HG02588 (cell line): ENCODE measurements around the gene RIMS3.
"Not testable (repeated sequence)": the region's sequence is repeated elsewhere in the genome, so short reads cannot be mapped to it uniquely, and the experiment has no call there.

Experiments used
- ATAC-seq: cut with Tn5 transposase; IDR thresholded peaks from one replicate; pipeline ENCODE4 v1.9.1; 2021; ENCODE audit warnings: mild to moderate bottlenecking, moderate library complexity; ENCODE audit not compliant: unreplicated experiment

The RIMS3 gene

DNA sequence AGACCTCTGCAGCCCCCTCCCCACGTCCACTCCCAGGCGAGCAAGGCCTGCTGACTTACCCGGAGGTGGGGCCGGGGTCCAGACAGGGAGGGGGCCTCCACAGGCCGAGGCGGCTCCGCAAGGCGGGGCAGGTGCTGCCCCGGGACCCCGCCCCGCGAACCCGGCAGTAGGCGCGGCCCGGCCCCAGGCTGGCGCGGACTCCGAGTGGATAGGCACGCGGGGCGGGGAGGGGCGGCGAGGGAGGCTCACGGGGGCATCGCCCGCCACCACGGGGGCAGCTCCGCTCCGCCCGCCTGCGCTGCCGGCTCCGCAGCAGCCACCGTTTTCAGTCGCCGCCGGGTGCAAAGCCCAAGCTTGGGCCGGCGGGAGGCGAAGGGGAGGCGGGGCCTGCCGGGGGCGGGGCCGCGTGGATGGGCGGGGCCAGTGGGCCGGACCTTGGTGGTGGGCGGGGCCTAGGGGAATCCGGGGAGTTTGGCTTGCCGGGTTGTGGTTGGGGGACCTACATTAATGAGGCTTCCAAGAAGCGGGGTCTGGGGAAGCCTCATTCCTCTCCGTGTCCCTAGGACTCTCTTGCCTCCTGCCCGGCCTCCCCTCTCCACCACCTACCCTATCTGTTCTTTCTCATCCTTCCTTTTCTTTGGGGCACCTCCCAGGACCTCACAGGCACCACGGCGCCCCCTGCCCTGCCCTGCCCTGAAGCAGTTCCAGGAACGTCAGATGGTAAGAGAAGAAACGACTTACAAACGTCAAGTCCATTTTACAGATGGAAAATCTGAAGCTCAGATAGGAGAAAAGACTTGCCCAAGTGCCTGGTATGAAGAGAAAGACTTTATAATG is at the start of gene RIMS3:
Gene RIMS3, minus strand, starts transcription at position 348 of the 837 bp plus-strand sequence. CDS start 23,757 bp downstream, outside the sequence.
- peak; percentile 73 for ATAC-seq

- ATAC-seq = no peak
These were observed 47.5 kb upstream of the RIMS3 start for GRCh38 chr1:40712997-40713396.

DNA sequence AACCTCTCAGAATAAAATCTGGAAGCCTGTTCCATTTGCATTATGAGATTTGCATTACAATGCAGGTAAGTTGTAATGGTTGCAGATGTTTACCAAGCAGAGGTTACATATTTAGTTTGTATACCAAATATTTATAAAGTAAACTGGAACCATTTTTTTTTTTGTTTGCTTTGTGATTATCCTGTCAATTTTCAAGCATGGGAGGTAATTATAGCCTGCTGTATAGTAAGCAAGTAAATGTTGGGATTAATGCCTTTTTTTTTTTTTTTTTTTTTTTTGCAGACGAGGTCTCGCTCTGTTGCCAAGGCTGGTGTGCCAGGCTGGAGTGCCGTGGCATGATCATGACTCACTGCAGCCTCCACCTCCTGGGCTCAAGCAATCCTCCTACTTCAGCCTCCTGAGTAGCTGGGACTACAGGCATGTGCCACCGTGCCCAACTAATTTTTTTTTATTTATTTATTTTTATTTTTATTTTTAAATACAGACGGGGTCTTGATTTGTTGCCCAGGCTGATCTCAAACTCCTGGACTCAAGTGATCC is 47.0 kb upstream of the RIMS3 start:
- no peak for ATAC-seq

- ATAC-seq = no peak
These were observed 46.3 kb upstream of the RIMS3 start for GRCh38 chr1:40711465-40712404.

- no peak for ATAC-seq
These were observed 45.3 kb upstream of the RIMS3 start for GRCh38 chr1:40710581-40711315.

DNA sequence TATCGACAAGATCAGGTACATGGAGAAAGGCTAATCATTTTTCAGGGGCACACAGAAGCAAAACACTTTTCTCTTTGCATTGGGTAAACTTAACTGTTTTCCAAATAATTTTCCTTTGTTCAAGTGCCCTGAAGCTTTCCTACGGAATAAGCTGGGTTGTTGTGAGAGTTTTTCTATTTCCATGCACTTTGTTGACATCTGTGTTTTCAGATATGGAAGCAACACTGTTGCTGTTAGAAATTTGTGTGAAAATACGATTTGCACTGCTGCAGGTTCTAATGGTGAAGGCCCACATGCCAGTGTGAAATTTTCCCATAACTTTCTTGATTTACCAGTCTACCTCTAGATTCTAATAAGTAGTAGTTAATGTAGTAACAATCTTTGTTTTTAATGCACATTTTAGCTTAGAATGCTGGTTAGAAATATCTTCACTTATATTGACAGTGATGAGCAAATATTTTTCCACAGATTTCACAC is 44.4 kb upstream of the RIMS3 start:
- no peak for ATAC-seq

GRCh38 chr1:40709100-40709801 is 43.8 kb upstream of the RIMS3 start:
- ATAC-seq = peak; percentile 83

- peak; percentile 70 for ATAC-seq
These were observed 43.2 kb upstream of the RIMS3 start for GRCh38 chr1:40708750-40709099.

DNA sequence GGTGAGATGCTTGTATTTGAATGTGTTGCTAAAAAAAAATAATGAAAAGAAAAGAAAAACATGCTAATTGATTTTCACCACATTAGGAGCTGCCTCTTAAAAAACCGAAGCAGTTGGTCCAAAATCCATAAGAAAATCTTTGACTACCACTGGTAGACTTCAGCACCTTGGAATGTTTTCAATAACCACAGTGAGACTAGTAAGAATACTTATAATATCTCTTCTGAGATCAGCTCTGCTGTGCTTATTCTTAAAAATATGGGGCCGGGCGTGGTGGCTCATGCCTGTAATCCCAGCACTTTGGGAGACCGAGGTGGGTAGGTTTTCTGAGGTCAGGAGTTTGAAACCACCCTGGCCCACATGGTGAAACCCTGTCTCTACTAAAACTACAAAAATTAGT is 41.1 kb upstream of the RIMS3 start:
- ATAC-seq = no peak

GRCh38 chr1:40704817-40705733 is 39.6 kb upstream of the RIMS3 start:
- ATAC-seq = no peak

GRCh38 chr1:40703316-40703715 is 37.8 kb upstream of the RIMS3 start:
- no peak for ATAC-seq

- not testable (repeated sequence) for ATAC-seq
These were observed 37.3 kb upstream of the RIMS3 start for GRCh38 chr1:40702810-40703209.

- ATAC-seq = no peak
These were observed 36.2 kb upstream of the RIMS3 start for GRCh38 chr1:40701684-40702083.

DNA sequence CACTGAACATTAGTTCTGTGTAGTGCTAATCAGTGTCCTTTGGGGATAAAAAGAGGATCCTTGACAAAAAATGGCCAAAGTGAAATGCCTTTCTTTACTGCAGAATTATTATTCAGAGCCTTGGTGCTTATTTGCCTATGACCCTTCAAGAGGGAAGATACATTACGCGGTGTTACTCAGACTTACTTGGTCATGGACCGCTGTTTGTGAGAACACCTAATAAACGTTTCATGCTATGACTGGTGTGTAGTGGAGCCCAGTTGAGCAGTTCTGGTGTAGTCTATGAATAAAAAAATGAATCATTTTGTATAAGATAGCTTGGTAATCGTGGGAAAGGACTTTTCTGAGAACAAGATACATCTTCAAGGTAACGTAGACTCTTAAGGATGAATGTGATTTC is 34.3 kb upstream of the RIMS3 start:
- ATAC-seq = peak; percentile 70

- no peak for ATAC-seq
These were observed 32.0 kb upstream of the RIMS3 start for GRCh38 chr1:40697436-40697835.

GRCh38 chr1:40696294-40696693 is 30.8 kb upstream of the RIMS3 start:
- no peak for ATAC-seq

DNA sequence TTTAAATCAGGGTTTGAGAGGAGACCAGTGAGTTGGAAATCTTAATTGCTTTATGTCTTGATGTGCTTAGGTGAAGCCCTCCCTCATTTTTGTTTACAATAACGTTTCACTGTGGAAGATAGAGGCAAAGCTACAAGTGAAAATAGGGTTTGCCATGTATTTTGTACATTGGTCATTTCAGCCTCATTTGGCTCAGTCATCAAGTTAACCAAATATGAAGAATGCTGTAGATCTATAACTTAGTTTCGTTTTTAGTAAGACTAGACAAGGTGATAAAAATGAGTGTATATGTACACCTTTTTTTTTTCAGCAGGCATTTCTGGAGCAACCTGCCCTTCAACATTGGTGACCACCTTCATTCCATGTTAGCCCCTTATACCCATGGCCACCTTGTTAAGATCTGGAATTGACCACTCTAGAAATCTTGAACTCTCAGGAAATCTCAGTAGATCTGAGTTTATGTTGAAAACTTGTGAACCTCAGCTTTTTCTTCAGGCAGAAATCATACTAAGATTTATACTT is 28.9 kb upstream of the RIMS3 start:
- ATAC-seq = no peak

- ATAC-seq = no peak
These were observed 27.9 kb upstream of the RIMS3 start for GRCh38 chr1:40693425-40693824.

GRCh38 chr1:40692429-40692895 is 27.0 kb upstream of the RIMS3 start:
- no peak for ATAC-seq
